Neural cell (in vitro differentiated cells): Measurements from ENCODE around the gene SGF29. TPM values are rescaled to one million over a fixed set of nuclear protein-coding genes. Genes with fewer than 3 reads are reported as not detected.

Experiments used
- H2AFZ ChIP-seq: fragments of 200-600, 300-800 bp; sonication (generic), shearing (Covaris generic); 2 replicates; pipeline ENCODE4 v1.6.0; 2014; ENCODE audit warnings: low read depth, mild to moderate bottlenecking, antibody characterized with exemption, low read length, moderate library complexity
- H3F3A ChIP-seq: fragments of 200-600 bp; shearing (Covaris generic); 2 replicates; pipeline ENCODE4 v1.6.1; 2016; ENCODE audit warnings: mild to moderate bottlenecking, moderate library complexity, mixed read lengths, antibody characterized with exemption, low read length; ENCODE audit not compliant: insufficient read depth, poor library complexity, severe bottlenecking
- H3K27ac ChIP-seq: fragments of 200-600, 300-800 bp; sonication (generic), shearing (Covaris generic); 2 replicates; pipeline ENCODE4 v1.5.1; 2014; ENCODE audit warnings: mild to moderate bottlenecking, low read length, moderate library complexity
- H3K27me3 ChIP-seq: fragments of 300-800, 200-600 bp; sonication (generic), shearing (Covaris generic); 2 replicates; pipeline ENCODE4 v1.6.0; 2014; ENCODE audit warnings: mild to moderate bottlenecking, low read depth, low read length, moderate library complexity; ENCODE audit not compliant: insufficient read depth
- H3K36me3 ChIP-seq: fragments of 300-800, 200-600 bp; sonication (generic), shearing (Covaris generic); 2 replicates; pipeline ENCODE4 v1.5.1; 2014; ENCODE audit warnings: mild to moderate bottlenecking, antibody characterized with exemption, low read length, moderate library complexity; ENCODE audit not compliant: insufficient read depth
- H3K4me2 ChIP-seq: fragments of 300-800, 200-600 bp; sonication (generic), shearing (Covaris generic); 2 replicates; pipeline ENCODE4 v1.6.0; 2014; ENCODE audit warnings: mild to moderate bottlenecking, low read length
- H3K4me3 ChIP-seq: fragments of 300-800, 200-600 bp; sonication (generic), shearing (Covaris generic); 2 replicates; pipeline ENCODE4 v1.5.1; 2014; ENCODE audit warnings: mild to moderate bottlenecking, low read length, moderate library complexity
- H3K79me2 ChIP-seq: fragments of 200-600 bp; shearing (Covaris generic); replicated peaks from 2 replicates; pipeline ENCODE4 v1.6.0; 2014; ENCODE audit warnings: mild to moderate bottlenecking, low read length, moderate library complexity; ENCODE audit not compliant: insufficient read depth
- H3K9ac ChIP-seq: fragments of 300-800, 200-600 bp; sonication (generic), shearing (Covaris generic); 2 replicates; pipeline ENCODE4 v1.6.1; 2016; ENCODE audit warnings: mild to moderate bottlenecking, low read length, mixed read lengths
- H3K9me2 ChIP-seq: fragments of 200-600 bp; shearing (Covaris generic); 2 replicates; pipeline ENCODE4 v1.6.1; 2016; ENCODE audit warnings: mild to moderate bottlenecking, low read length, mixed read lengths; ENCODE audit not compliant: insufficient read depth
- H3K9me3 ChIP-seq: fragments of 200-600, 300-800 bp; sonication (generic), shearing (Covaris generic); 2 replicates; pipeline ENCODE4 v1.6.1; 2016; ENCODE audit warnings: mild to moderate bottlenecking, mixed run types, low read length, moderate library complexity, mixed read lengths
- H4K20me1 ChIP-seq: fragments of 200-600 bp; shearing (Covaris generic); 2 replicates; pipeline ENCODE4 v1.6.1; 2016; ENCODE audit warnings: mild to moderate bottlenecking, mixed run types; ENCODE audit not compliant: insufficient read depth
- CTCF ChIP-seq: fragments of 450-650 bp; IDR thresholded peaks from 2 replicates; pipeline ENCODE4 v1.5.1; 2014; ENCODE audit warnings: antibody characterized with exemption, mild to moderate bottlenecking, moderate library complexity; ENCODE audit not compliant: poor library complexity, severe bottlenecking
- EP300 ChIP-seq: fragments of 450-650 bp; conservative IDR thresholded peaks from 2 replicates; pipeline ENCODE4 v1.6.1; 2014; ENCODE audit warnings: antibody characterized with exemption, mild to moderate bottlenecking, moderate library complexity; ENCODE audit not compliant: poor library complexity, severe bottlenecking
- EZH2 ChIP-seq: fragments of 200-600, 300-800 bp; shearing (Covaris generic), sonication (generic); IDR thresholded peaks from 2 replicates; pipeline ENCODE4 v1.6.1; 2014; ENCODE audit warnings: antibody characterized with exemption, low read length, borderline replicate concordance, mild to moderate bottlenecking; ENCODE audit not compliant: insufficient read depth, poor library complexity, severe bottlenecking
- MXI1 ChIP-seq: fragments of 450-650 bp; conservative IDR thresholded peaks from 2 replicates; pipeline ENCODE4 v1.6.1; 2014; ENCODE audit warnings: antibody characterized with exemption, mild to moderate bottlenecking; ENCODE audit not compliant: poor library complexity, severe bottlenecking
- POLR2AphosphoS5 ChIP-seq: IDR thresholded peaks from 2 replicates; pipeline ENCODE4 v1.6.1; 2012
- RAD21 ChIP-seq: fragments of 450-650 bp; conservative IDR thresholded peaks from 2 replicates; pipeline ENCODE4 v1.6.1; 2014; ENCODE audit warnings: antibody characterized with exemption, mild to moderate bottlenecking, moderate library complexity
- REST ChIP-seq: IDR thresholded peaks from 2 replicates; pipeline ENCODE4 v1.6.1; 2012; ENCODE audit warnings: borderline replicate concordance
- SMC3 ChIP-seq: fragments of 450-650 bp; conservative IDR thresholded peaks from 2 replicates; pipeline ENCODE4 v1.6.1; 2014; ENCODE audit warnings: antibody characterized with exemption, mild to moderate bottlenecking, moderate library complexity; ENCODE audit not compliant: poor library complexity
- TAF1 ChIP-seq: IDR thresholded peaks from 2 replicates; pipeline ENCODE4 v1.6.1; 2012; ENCODE audit warnings: low read depth
- polyA plus RNA-seq: library from polyadenylated mRNA; depleted of rRNA; stranded (reverse); fragments of >200 nt; gene quantifications from 2 replicates; pipeline ENCODE4 v1.2.3, GENCODE V29; 2014

Gene SGF29
- polyA plus RNA-seq, 1 donor from 2014 or later, result 32.8 TPM

- H2AFZ ChIP-seq, result no peak overlapping the region
- no peak overlapping the region for H3K4me2 ChIP-seq
- H3K27me3 ChIP-seq, result no peaks in the 10 kb centered on the region
- H3K9me2 ChIP-seq, result no peaks in the 10 kb centered on the region
- H3K4me3 ChIP-seq, result no peak overlapping the region
- H3K36me3 ChIP-seq, result no peaks in the 10 kb centered on the region
- H3F3A ChIP-seq, result no peaks in the 10 kb centered on the region
- TF ChIP-seq REST, result no peak
- no peak for TF ChIP-seq EZH2
- TF ChIP-seq CTCF, result no peak
- TF ChIP-seq POLR2AphosphoS5, result no peak
- no peak for TF ChIP-seq RAD21
- no peak for TF ChIP-seq TAF1
- TF ChIP-seq SMC3, result no peak
- no peak for TF ChIP-seq EP300
- TF ChIP-seq MXI1, result no peak
- no peaks in the 10 kb centered on the region for H3K9me3 ChIP-seq
- H3K9ac ChIP-seq, result no peak overlapping the region
- H4K20me1 ChIP-seq, result no peaks in the 10 kb centered on the region
- H3K79me2 ChIP-seq, result no peaks in the 10 kb centered on the region
- no peak overlapping the region for H3K27ac ChIP-seq
Observed at GRCh38 chr16:28513484-28514181, 40.1 kb upstream of the SGF29 start.

DNA sequence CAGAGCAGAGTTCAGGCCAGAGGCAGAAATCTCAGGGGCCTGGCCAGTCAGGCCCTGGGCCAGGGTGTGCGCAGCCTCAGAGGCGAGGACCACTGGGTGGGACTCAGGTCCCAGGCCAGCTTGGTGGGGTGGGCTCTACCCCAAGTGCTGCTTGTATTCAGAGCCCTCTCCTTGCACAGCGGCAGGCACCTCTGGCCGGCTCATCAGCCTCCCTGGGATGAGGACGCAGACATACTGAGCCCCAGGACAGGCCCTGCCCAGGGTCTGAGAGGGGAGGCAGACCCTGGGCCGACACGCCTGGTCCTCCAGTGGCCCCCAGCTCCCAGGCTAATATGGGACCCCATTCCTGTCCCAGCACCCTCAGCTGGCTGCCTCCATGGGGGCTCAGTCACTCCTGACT, 39.5 kb upstream of the SGF29 start:
- Histone ChIP-seq H3K4me3 (no peak overlapping the region), H2AFZ (no peak overlapping the region), H3K9me3 (no peaks in the 10 kb centered on the region), H3F3A (no peaks in the 10 kb centered on the region), H3K9ac (no peak overlapping the region), H3K4me2 (no peak overlapping the region), H3K79me2 (no peaks in the 10 kb centered on the region), H3K36me3 (no peaks in the 10 kb centered on the region), H3K9me2 (no peaks in the 10 kb centered on the region), H3K27me3 (no peaks in the 10 kb centered on the region), H4K20me1 (no peaks in the 10 kb centered on the region), H3K27ac (no peak overlapping the region)
- TF ChIP-seq SMC3, result no peak
- no peak for TF ChIP-seq RAD21
- no peak for TF ChIP-seq POLR2AphosphoS5
- no peak for TF ChIP-seq EZH2
- TF ChIP-seq REST, result no peak
- TF ChIP-seq TAF1, result no peak
- no peak for TF ChIP-seq CTCF
- no peak for TF ChIP-seq MXI1
- TF ChIP-seq EP300, result no peak
